H1 (cell line): Measurements from ENCODE around the gene UBR3. TPM values are rescaled to one million over a fixed set of nuclear protein-coding genes. Genes with fewer than 3 reads are reported as not detected.

ENCODE experiments used
- CTCF ChIA-PET: fragments of 300-600 bp; sonication (Branson Sonifier 250); formaldehyde crosslinking; loops from one replicate; lab custom pipeline; 2021; ENCODE audit not compliant: partially characterized antibody; lab: Charles Lee
- POLR2A ChIA-PET: fragments of 300-600 bp; sonication (Branson Sonifier 250); formaldehyde crosslinking; loops from one replicate; lab custom pipeline; 2021; ENCODE audit warnings: inconsistent platforms; ENCODE audit not compliant: partially characterized antibody; lab: Charles Lee
- DNase-seq, 2 experiments: peaks; one replicate each; pipeline versions ENCODE4 v3.0.0 to v3.0.0-alpha.2; 2010 to 2022; ENCODE audit warnings: low spot score in 2 of 2, low read depth in 1 of 2, mixed read lengths in 1 of 2
- FAIRE-seq: peaks from 2 replicates; lab custom pipeline; 2011; peaks lifted over from hg19 to GRCh38; lab: Jason Lieb, UNC
- H2AFZ ChIP-seq: 2 replicates; pipeline ENCODE4 v1.8.1; 2012; ENCODE audit warnings: low read length, inconsistent platforms
- H2AK5ac ChIP-seq: 2 replicates; pipeline ENCODE4 v1.6.1; 2013; ENCODE audit warnings: low read depth, low read length
- H2BK120ac ChIP-seq: replicated peaks from 2 replicates; pipeline ENCODE3; 2013; ENCODE audit warnings: low read depth, low read length, inconsistent platforms
- H2BK12ac ChIP-seq: 2 replicates; pipeline ENCODE4 v1.6.1; 2013; ENCODE audit warnings: low read depth, low read length
- H2BK15ac ChIP-seq: 2 replicates; pipeline ENCODE4 v1.6.1; 2013; ENCODE audit warnings: low read length
- H2BK20ac ChIP-seq: 2 replicates; pipeline ENCODE4 v1.6.1; 2013; ENCODE audit warnings: low read length
- H2BK5ac ChIP-seq: 2 replicates; pipeline ENCODE4 v1.6.1; 2013; ENCODE audit warnings: low read depth, low read length
- H3K14ac ChIP-seq: 2 replicates; pipeline ENCODE4 v1.6.1; 2013; ENCODE audit warnings: inconsistent platforms; ENCODE audit not compliant: insufficient read length
- H3K18ac ChIP-seq: 2 replicates; pipeline ENCODE4 v1.6.1; 2013; ENCODE audit warnings: low read length; ENCODE audit errors: extremely low read depth
- H3K23ac ChIP-seq: 2 replicates; pipeline ENCODE4 v1.6.1; 2013; ENCODE audit warnings: inconsistent platforms; ENCODE audit not compliant: insufficient read length
- H3K23me2 ChIP-seq: 2 replicates; pipeline ENCODE4 v1.6.1; 2013; ENCODE audit warnings: low read depth, low read length
- H3K27ac ChIP-seq: 2 replicates; pipeline ENCODE4 v1.6.1; 2011; ENCODE audit warnings: low read depth, low read length, inconsistent platforms
- H3K27me3 ChIP-seq, 4 experiments: replicated peaks in 1 of 4; 1 replicate in 1 of 4; 2 replicates in 3 of 4; pipeline versions ENCODE4 v1.6.1 to v1.8.1; 2011 to 2013; ENCODE audit warnings: low read length in 3 of 4, mild to moderate bottlenecking in 3 of 4, inconsistent platforms in 2 of 4, mixed read lengths in 2 of 4, moderate library complexity in 1 of 4; ENCODE audit not compliant: control insufficient read depth in 3 of 4, insufficient read depth in 3 of 4; ENCODE audit errors: extremely low read depth in 1 of 4
- H3K36me3 ChIP-seq, 4 experiments: 2 replicates each; pipeline versions ENCODE4 v1.6.1 to v1.8.1; 2011 to 2013; ENCODE audit warnings: mild to moderate bottlenecking in 4 of 4, low read length in 3 of 4, moderate library complexity in 2 of 4, control low read depth in 1 of 4, inconsistent platforms in 1 of 4; ENCODE audit not compliant: insufficient read depth in 4 of 4, control insufficient read depth in 2 of 4
- H3K4ac ChIP-seq: replicated peaks from 2 replicates; pipeline ENCODE3; 2013; ENCODE audit warnings: low read length, low read depth, mixed read lengths, inconsistent platforms; ENCODE audit not compliant: insufficient read length
- H3K4me1 ChIP-seq, 4 experiments: replicated peaks in 1 of 4; 1 replicate in 1 of 4; 2 replicates in 3 of 4; pipeline versions ENCODE4 v1.6.1 to v1.8.1; 2011 to 2013; ENCODE audit warnings: low read length in 3 of 4, inconsistent platforms in 2 of 4, mixed read lengths in 1 of 4; ENCODE audit not compliant: insufficient read depth in 4 of 4, control insufficient read depth in 3 of 4
- H3K4me2 ChIP-seq, 2 experiments: 2 replicates each; pipeline versions ENCODE4 v1.6.1 to v1.8.1; 2011 to 2013; ENCODE audit warnings: low read depth in 2 of 2, low read length in 2 of 2, control low read depth in 1 of 2, inconsistent platforms in 1 of 2, mild to moderate bottlenecking in 1 of 2; ENCODE audit not compliant: insufficient read depth in 1 of 2
- H3K4me3 ChIP-seq, 4 experiments: fragments of 200-600, 300-600 bp in 1 of 4; sonication (generic), shearing (Covaris generic), sonication (Bioruptor Twin) in 1 of 4; 2 replicates each; pipeline versions ENCODE4 v1.5.1 to v1.8.1; 2011 to 2016; ENCODE audit warnings: low read length in 4 of 4, low read depth in 3 of 4, control low read depth in 2 of 4, inconsistent platforms in 2 of 4, mild to moderate bottlenecking in 2 of 4, mixed read lengths in 1 of 4, moderate library complexity in 1 of 4; ENCODE audit not compliant: insufficient read depth in 2 of 4; ENCODE audit errors: extremely low read depth in 1 of 4
- H3K56ac ChIP-seq: replicated peaks from 2 replicates; pipeline ENCODE3; 2013; ENCODE audit warnings: low read depth, mild to moderate bottlenecking, mixed read lengths, low read length, inconsistent platforms; ENCODE audit not compliant: insufficient read length
- H3K79me1 ChIP-seq: 2 replicates; pipeline ENCODE4 v1.6.1; 2013; ENCODE audit warnings: low read depth, low read length, control low read depth
- H3K79me2 ChIP-seq, 2 experiments: 2 replicates each; pipeline versions ENCODE4 v1.6.1 to v1.8.1; 2012 to 2013; ENCODE audit warnings: low read length in 2 of 2, mild to moderate bottlenecking in 2 of 2, inconsistent platforms in 1 of 2; ENCODE audit not compliant: insufficient read depth in 2 of 2, control insufficient read depth in 1 of 2
- H3K9ac ChIP-seq, 4 experiments: replicated peaks in 1 of 4; 1 replicate in 1 of 4; 2 replicates in 3 of 4; pipeline versions ENCODE4 v1.6.1 to v1.8.1; 2011 to 2013; ENCODE audit warnings: low read depth in 3 of 4, low read length in 3 of 4, control low read depth in 2 of 4, mild to moderate bottlenecking in 2 of 4, moderate library complexity in 2 of 4, inconsistent platforms in 1 of 4; ENCODE audit errors: extremely low read depth in 1 of 4
- H3K9me3 ChIP-seq, 2 experiments: 2 replicates each; pipeline versions ENCODE4 v1.6.1 to v1.8.1; 2012 to 2013; ENCODE audit warnings: mild to moderate bottlenecking in 2 of 2, moderate library complexity in 2 of 2, control low read depth in 1 of 2, inconsistent platforms in 1 of 2, low read depth in 1 of 2, low read length in 1 of 2, mixed read lengths in 1 of 2; ENCODE audit not compliant: insufficient read depth in 2 of 2
- H4K20me1 ChIP-seq, 2 experiments: replicated peaks in 1 of 2; 2 replicates each; pipeline versions ENCODE3 to v1.8.1; 2011 to 2013; ENCODE audit warnings: inconsistent platforms in 2 of 2, low read length in 2 of 2, mild to moderate bottlenecking in 1 of 2; ENCODE audit not compliant: insufficient read depth in 2 of 2, control insufficient read depth in 1 of 2
- H4K5ac ChIP-seq: 2 replicates; pipeline ENCODE4 v1.6.1; 2013; ENCODE audit warnings: low read length, low read depth, mixed read lengths, inconsistent platforms; ENCODE audit not compliant: insufficient read length
- H4K8ac ChIP-seq: 2 replicates; pipeline ENCODE4 v1.8.0; 2013; ENCODE audit warnings: mild to moderate bottlenecking, moderate library complexity, low read length, inconsistent platforms; ENCODE audit not compliant: insufficient read depth; ENCODE audit errors: extremely low read depth
- H4K91ac ChIP-seq: replicated peaks from 2 replicates; pipeline ENCODE3; 2013; ENCODE audit warnings: low read length, mixed read lengths, inconsistent platforms; ENCODE audit not compliant: insufficient read length
- CTBP2 ChIP-seq: IDR thresholded peaks from 2 replicates; pipeline ENCODE4 v1.7.0; 2011; ENCODE audit warnings: borderline replicate concordance, mild to moderate bottlenecking, moderate library complexity, mixed read lengths, low read length; ENCODE audit not compliant: insufficient read depth, insufficient read length
- HDAC6 ChIP-seq: IDR thresholded peaks from one replicate; pipeline ENCODE4 v1.7.1; 2012; ENCODE audit warnings: low read depth, mild to moderate bottlenecking, inconsistent platforms, low read length, moderate library complexity
- RFX5 ChIP-seq: IDR thresholded peaks from 2 replicates; pipeline ENCODE4 v1.6.1; 2011; ENCODE audit warnings: low read depth, low read length, improper control_type of control experiment, borderline replicate concordance
- SUZ12 ChIP-seq: fragments of 200-600 bp; sonication (generic); IDR thresholded peaks from 2 replicates; pipeline ENCODE4 v1.6.1; 2012; ENCODE audit warnings: mild to moderate bottlenecking, inconsistent platforms, low read length, moderate library complexity, mixed read lengths
- TCF12 ChIP-seq: IDR thresholded peaks from 2 replicates; pipeline ENCODE4 v1.6.1; 2011; ENCODE audit warnings: low read depth, mild to moderate bottlenecking, low read length
- TEAD4 ChIP-seq: IDR thresholded peaks from 2 replicates; pipeline ENCODE4 v1.6.1; 2012; ENCODE audit warnings: low read depth, low read length, inconsistent platforms, mixed read lengths
- WGBS, 2 experiments: shearing (Covaris generic) in 1 of 2; methylation state at CpG; one replicate each; pipeline versions ENCODE4 v1.1.6 to v1.1.7; 2013 to 2015; ENCODE audit warnings: low lambda C conversion rate in 2 of 2, mixed read lengths in 2 of 2, inconsistent platforms in 1 of 2, low coverage in 1 of 2, missing lambda C conversion rate in 1 of 2; ENCODE audit not compliant: insufficient replicate concordance in 2 of 2, insufficient coverage in 1 of 2, insufficient read length in 1 of 2; ENCODE audit errors: extremely low coverage in 1 of 2, missing lambda C conversion rate in 1 of 2; 5-methylcytosine and 5-hydroxymethylcytosine counted together
- polyA plus RNA-seq, 7 experiments: library from polyadenylated mRNA; depleted of rRNA in 3 of 7; stranded (reverse) in 5 of 7; unstranded in 2 of 7; fragments of >200 nt in 5 of 7; fragments of 200-250 nt in 2 of 7; gene quantifications; 1 replicate in 5 of 7; 2 replicates in 1 of 7; 4 replicates in 1 of 7; pipeline versions ENCODE4 v1.2.1 to v1.2.3, GENCODE V29; 2011 to 2013; ENCODE audit warnings: missing spikeins in 2 of 7, mixed read lengths in 2 of 7
- total RNA-seq: library from RNA; stranded (reverse); fragmentation: NEBNext Ultra II Directional; extraction: Animal tissue kit (Norgen Biotek cat#: 25700); gene quantifications from 2 replicates; pipeline ENCODE4 v1.2.1, GENCODE V29; 2021
- TF ChIP-seq, protein P1 (sequence below): IDR thresholded peaks from 2 replicates; pipeline ENCODE4 v1.6.1; 2012; ENCODE audit warnings: inconsistent platforms

UBR3 gene
- total and polyA plus RNA-seq, 2 of the 8 experiments (the other 6 are each of a cell fraction or from before 2014, with no cell fraction given) = 3.7 to 17.7 TPM

DNA sequence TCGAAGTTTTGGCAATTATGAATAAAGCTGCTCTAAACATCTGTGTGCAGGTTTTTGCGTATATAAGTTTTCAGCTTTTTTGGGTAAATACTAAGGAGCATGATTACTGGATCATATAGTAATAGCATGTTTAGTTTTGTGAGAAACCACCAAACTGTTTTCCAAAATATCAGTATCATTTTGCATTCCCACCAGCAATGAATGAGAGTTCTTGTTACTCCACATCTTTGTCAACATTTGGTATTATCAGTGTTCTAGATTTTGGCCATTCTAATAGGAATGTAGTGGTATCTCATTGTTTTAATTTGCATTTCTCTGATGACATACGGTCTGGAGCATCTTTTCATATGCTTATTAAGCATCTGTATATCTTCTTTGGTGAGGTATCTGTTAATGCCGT, 207.3 kb downstream of the UBR3 start:
- DNase-seq = no peak
- Histone ChIP-seq H3K9ac (no peak overlapping the region), H4K20me1 (no peaks in the 10 kb centered on the region), H4K91ac (no peak overlapping the region), H4K5ac (no peak overlapping the region), H3K27me3 (no peaks in the 10 kb centered on the region), H2BK15ac (no peak overlapping the region), H3K36me3 (peaks cover 0 to 9% (median 2%) of the 10 kb centered on the region in 4 experiments; a peak in 2 of 8 replicates), H3K4me2 (no peak overlapping the region), H3K23ac (no peak overlapping the region), H2AFZ (no peak overlapping the region), H2BK5ac (no peak overlapping the region), H3K4me3 (no peak overlapping the region), H3K4me1 (peaks cover 0 to 4% (median 0%) of the 10 kb centered on the region in 4 experiments; a peak in 1 of 7 replicates), H3K56ac (no peak overlapping the region), H3K27ac (no peak overlapping the region), H2AK5ac (no peak overlapping the region), H2BK12ac (no peak overlapping the region), H3K18ac (no peak overlapping the region), H3K79me2 (no peaks in the 10 kb centered on the region), H4K8ac (no peak overlapping the region), H3K79me1 (no peaks in the 10 kb centered on the region; the same call in 1 of the 2 replicates), H3K9me3 (peaks cover 0 to 10% of the 10 kb centered on the region in 2 experiments; a peak in 2 of 4 replicates), H2BK120ac (no peak overlapping the region), H3K14ac (no peak overlapping the region), H3K23me2 (no peaks in the 10 kb centered on the region), H2BK20ac (no peak overlapping the region), H3K4ac (no peak overlapping the region)
- 71% methylated on average over 4 of the region's 4 CpGs; no CpG with 5 or more reads in 1 of the 2 experiments for WGBS, 2 experiments
- ChIA-PET CTCF (interaction anchor here (1.1 kb wide), 1 partner anchor 11 kb away, joined by 3 read pairs; no protein-coding TSS in a partner anchor), POLR2A (no interaction called here)
- TF ChIP-seq TCF12 (no peak), TEAD4 (no peak), HDAC6 (no peak), CTBP2 (no peak), RFX5 (no peak), SUZ12 (no peak)
- TF ChIP-seq, protein P1, sequence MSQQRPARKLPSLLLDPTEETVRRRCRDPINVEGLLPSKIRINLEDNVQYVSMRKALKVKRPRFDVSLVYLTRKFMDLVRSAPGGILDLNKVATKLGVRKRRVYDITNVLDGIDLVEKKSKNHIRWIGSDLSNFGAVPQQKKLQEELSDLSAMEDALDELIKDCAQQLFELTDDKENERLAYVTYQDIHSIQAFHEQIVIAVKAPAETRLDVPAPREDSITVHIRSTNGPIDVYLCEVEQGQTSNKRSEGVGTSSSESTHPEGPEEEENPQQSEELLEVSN = no peak
- no peak for FAIRE-seq
